ENCODE data around the gene SMAP1. TPM values are rescaled to one million over a fixed set of nuclear protein-coding genes. Genes with fewer than 3 reads are reported as not detected.

SMAP1 gene
- total RNA-seq, 1 experiment from 2014 or later, result 19.5 TPM

DNA sequence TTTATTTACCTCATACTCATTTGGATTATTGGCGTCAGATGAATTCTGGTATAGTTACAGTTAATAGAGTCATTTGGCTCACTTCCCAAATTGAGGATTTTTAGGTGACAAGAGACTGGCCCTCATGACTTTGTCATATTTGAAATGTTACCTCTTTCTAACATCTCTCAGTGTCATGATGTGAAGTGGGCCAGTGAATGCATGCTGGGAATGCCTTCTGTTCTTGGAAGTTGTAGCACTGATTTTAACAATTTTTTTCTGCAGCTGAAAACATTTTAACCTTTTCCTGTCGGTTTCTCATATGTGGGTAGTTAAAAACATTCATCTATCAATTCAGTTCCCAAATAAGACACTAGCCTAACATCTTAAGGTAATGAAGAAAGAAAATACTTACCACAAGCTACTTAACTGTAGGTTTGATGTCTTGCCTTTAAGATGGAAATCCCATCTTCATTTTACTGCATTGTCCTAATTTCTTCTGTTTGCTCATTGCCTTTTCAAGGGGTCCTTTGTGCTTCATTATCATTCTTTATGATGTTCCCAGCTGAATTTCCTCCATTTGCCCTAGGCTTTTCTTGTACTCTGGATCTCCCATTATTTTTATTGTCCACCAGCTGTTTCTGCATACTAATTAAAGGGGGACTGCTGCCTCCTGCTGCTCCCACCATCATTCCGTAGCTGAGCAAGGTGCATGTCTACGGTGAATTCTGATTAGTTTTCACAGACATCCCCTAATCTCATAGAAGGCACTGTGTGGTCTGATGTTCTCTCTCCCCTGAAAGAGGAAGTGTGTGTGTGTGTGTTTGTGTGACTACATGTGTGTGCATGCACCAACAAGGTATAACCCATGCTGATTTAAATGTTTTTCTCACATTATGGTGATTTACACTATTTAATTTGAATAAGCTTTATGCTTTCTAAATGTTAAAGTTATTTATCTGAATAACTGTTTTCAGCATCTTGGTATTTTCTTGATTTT, 179.7 kb downstream of the SMAP1 start:
- no peaks in the 10 kb centered on the region for H3K9me3 ChIP-seq (replicated peaks)
- H3K4me1 ChIP-seq (replicated peaks), result no peaks in the 10 kb centered on the region
- H3K27me3 ChIP-seq (replicated peaks), result no peaks in the 10 kb centered on the region
- no peak overlapping the region for H3K27ac ChIP-seq
- H3K36me3 ChIP-seq, result no peaks in the 10 kb centered on the region
- no peak overlapping the region for H3K4me3 ChIP-seq
- DNase-seq (ENCODE audit: low read depth in 1 of 2, low spot score in 2 of 2), result no peak

DNA sequence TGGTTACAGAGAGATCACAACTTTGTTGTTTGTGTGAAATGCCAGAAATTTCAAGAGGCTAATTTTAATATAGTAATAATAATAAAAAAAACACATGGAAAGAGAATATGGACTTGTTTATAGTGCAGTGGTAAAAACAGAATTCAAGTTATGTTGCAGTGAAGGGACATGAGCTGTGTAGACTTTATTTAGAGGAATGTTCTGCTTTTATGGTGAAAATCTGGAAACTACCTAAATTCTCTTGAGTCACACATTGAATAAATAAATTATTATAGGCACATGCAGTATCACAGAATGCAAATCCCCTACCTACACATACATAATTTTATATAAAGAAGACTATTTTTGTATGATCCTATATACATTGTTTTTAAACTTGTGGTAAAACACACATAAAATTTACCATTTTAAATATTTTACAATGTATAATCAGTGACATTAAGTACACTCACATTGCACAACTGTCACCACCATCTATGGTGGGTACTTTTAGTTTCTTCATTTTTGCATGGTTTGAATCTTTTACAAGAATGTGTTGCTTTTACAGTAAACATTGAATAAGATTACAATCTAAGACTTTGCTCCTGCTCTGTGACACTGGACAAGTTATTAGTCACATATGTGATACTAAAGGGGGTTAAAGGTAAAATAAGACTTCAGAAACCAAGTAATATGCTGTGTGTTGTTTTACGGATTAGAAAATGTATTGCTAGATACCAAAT, 181.8 kb downstream of the SMAP1 start:
- no peak for DNase-seq (ENCODE audit: low read depth in 1 of 2, low spot score in 2 of 2)
- Histone ChIP-seq H3K4me1 (replicated peaks) (no peaks in the 10 kb centered on the region), H3K4me3 (no peak overlapping the region), H3K27ac (no peak overlapping the region), H3K36me3 (no peaks in the 10 kb centered on the region), H3K9me3 (replicated peaks) (no peaks in the 10 kb centered on the region), H3K27me3 (replicated peaks) (no peaks in the 10 kb centered on the region)

DNA sequence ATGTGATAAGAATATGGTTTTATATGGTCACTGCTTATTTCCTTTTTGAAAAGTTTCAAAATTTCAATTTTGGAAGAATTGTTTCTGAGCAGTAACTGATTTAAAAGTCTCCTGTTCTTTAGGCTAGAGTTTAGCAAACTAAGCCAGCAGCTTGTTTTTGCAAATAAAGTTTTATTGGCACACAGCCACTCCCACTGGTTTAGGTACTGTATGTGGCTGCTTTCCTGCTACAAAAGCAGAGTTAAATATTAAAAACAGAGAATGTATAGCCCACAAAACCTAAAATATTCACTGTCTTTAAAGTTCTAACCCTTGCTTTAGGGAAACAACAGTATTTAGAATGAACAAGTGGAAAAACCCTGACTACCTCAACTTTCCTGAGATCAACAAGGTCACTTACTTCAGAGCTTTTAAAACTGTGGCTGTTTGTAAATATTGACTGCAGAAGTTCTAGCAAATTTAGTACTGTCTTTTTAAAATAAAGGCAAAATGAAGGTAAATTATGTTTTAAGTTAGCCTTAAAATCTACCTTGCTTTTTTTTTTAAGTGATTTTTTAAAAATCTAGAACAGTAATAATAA, 185.1 kb downstream of the SMAP1 start:
- Histone ChIP-seq H3K27ac (no peak overlapping the region), H3K4me3 (no peak overlapping the region), H3K9me3 (replicated peaks) (no peaks in the 10 kb centered on the region), H3K27me3 (replicated peaks) (no peaks in the 10 kb centered on the region), H3K4me1 (replicated peaks) (no peaks in the 10 kb centered on the region), H3K36me3 (no peaks in the 10 kb centered on the region; the same call in 1 of the 2 replicates)
- no peak for DNase-seq (ENCODE audit: low read depth in 1 of 2, low spot score in 2 of 2)

DNA sequence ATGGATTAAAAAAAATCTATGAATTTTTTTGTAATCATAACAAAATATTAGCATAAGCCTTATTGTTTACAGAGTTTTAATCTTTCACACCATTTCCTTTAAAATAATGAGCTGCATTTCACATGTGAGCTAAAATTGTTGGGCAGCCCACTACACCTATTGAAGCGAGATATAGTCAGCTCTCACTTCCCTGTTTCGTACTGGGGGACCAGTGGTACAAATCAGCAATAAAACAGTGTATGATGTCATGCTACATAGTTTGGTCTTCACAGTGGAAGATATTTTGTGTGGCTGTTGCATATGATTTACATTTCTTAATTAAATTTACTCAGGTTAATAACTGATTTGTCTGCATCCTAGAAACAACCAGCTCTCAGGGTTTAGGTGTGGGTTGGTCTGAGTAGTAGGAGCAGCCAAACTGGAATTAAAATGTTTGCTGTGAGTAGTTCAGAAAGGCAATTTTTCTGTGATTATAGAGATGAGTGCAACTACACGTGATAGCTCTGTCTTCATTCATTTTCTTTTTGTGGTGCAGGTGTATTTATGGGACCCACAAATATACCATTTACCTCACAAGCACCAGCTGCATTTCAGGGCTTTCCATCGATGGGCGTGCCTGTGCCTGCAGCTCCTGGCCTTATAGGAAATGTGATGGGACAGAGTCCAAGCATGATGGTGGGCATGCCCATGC, 189.8 kb downstream of the SMAP1 start:
- no peak for DNase-seq (ENCODE audit: low read depth in 1 of 2, low spot score in 2 of 2)
- H3K27me3 ChIP-seq (replicated peaks), result no peaks in the 10 kb centered on the region
- no peak overlapping the region for H3K4me3 ChIP-seq
- H3K4me1 ChIP-seq (replicated peaks), result no peaks in the 10 kb centered on the region
- H3K9me3 ChIP-seq (replicated peaks), result no peaks in the 10 kb centered on the region
- H3K36me3 ChIP-seq, result no peaks in the 10 kb centered on the region; the same call in 1 of the 2 replicates
- H3K27ac ChIP-seq, result no peak overlapping the region

DNA sequence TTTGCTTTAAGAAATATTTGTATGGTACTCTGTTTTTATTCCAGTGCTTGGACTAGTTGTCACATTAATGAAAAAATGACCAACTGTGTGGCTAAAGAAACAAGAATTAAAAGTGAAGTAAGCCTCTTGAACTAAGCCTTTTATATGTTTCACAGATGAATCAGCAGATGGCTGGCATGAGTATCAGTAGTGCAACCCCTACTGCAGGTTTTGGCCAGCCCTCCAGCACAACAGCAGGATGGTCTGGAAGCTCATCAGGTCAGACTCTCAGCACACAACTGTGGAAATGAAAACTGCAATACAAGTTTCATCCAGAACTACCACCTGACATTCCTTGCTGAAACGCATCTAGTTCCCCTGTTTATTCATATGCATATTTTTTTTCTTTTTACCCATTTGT, 192.4 kb downstream of the SMAP1 start:
- no peak for DNase-seq (ENCODE audit: low read depth in 1 of 2, low spot score in 2 of 2)
- Histone ChIP-seq H3K27me3 (replicated peaks) (no peaks in the 10 kb centered on the region), H3K9me3 (replicated peaks) (no peaks in the 10 kb centered on the region), H3K36me3 (no peaks in the 10 kb centered on the region; the same call in 1 of the 2 replicates), H3K27ac (no peak overlapping the region), H3K4me3 (no peak overlapping the region), H3K4me1 (replicated peaks) (no peaks in the 10 kb centered on the region)

DNA sequence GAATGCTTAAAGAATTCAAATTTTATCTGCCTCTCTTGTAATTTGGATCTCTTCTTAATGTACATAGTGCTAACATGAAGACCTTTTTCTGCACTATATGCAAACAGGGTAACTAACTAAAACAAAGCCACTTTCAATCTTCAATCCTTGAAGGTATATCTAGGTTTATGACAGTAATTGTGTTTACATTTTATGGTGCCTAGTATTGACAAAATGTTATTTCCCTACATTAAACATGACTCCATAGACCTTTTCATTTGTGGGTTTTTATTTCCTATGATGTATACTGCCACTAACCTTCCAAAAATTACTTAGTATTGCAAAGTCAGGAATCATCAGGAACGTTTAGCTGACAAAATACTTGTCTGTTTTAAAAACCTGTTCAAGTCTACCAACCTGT, 193.2 kb downstream of the SMAP1 start:
- DNase-seq (ENCODE audit: low read depth in 1 of 2, low spot score in 2 of 2), result no peak
- no peak overlapping the region for H3K4me3 ChIP-seq
- no peak overlapping the region for H3K27ac ChIP-seq
- H3K4me1 ChIP-seq (replicated peaks), result no peaks in the 10 kb centered on the region
- H3K27me3 ChIP-seq (replicated peaks), result no peaks in the 10 kb centered on the region
- H3K9me3 ChIP-seq (replicated peaks), result no peaks in the 10 kb centered on the region
- H3K36me3 ChIP-seq, result no peaks in the 10 kb centered on the region; the same call in 1 of the 2 replicates

DNA sequence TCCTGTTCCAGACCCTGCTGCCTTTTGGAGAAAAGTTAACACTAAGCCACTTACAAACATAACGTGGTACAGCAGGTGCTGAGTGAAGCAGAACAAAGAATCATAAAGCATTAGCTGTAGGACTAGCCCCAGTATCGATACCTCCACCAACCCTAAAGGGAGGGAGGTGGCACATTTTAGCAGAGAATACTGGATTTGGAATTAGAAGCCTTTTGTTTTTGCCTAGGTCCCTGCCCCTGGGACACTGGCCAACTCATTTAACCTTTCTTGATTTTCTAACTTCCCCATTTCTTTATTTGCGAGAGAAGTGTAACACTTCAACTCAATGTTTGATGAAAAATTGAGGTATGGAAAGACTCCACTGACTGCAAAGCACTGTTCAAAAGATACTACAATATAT, 195.7 kb downstream of the SMAP1 start:
- Histone ChIP-seq H3K4me3 (no peak overlapping the region), H3K27ac (no peak overlapping the region)

DNA sequence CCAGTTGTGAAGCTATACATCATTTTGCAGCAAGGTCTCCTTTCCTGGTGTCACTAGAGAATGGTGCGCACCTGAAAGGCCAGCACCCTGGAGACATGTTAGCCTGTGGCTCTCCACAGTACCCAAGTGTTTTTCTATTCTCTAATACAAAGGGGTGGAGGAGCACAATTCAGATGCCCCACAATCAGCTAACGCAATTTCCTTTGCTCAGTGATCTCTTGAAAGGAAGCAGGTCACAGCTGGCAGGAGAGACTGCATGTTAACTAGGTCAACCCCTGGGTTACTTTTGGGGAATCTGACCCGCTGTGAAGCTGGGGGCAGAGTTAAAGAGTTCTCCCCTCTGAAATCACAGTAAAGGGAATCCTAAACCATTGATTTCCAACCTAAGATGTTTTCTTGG, 196.7 kb downstream of the SMAP1 start:
- H3K4me3 ChIP-seq, result no peak overlapping the region

More for the DNA sequence above, 195.7 kb downstream of the SMAP1 start:
- H3K36me3 ChIP-seq, result no peaks in the 10 kb centered on the region
- H3K4me1 ChIP-seq (replicated peaks), result no peaks in the 10 kb centered on the region
- DNase-seq (ENCODE audit: low read depth in 1 of 2, low spot score in 2 of 2), result no peak
- no peaks in the 10 kb centered on the region for H3K27me3 ChIP-seq (replicated peaks)
- no peaks in the 10 kb centered on the region for H3K9me3 ChIP-seq (replicated peaks)

DNA sequence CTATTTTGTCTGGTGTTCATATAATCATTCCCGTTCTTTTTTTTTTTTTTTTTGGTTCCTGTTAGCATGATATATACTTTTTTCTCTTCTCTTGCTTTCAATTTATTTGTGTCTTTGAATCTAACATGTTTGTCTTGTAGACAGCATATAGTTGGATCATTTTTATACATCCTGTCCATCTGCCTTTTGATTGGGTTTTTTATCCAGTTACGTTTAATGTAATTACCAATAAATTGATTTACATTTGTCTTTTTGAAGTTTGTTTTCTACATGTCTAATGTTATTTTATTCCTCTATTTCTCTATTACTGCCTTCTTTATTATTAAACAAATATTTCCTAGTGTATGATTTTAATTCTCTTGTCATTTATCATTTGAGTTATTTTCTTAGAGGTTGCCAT, 204.8 kb downstream of the SMAP1 start:
- Histone ChIP-seq H3K9me3 (replicated peaks) (no peaks in the 10 kb centered on the region), H3K36me3 (no peaks in the 10 kb centered on the region), H3K4me3 (no peak overlapping the region), H3K27me3 (replicated peaks) (no peaks in the 10 kb centered on the region), H3K4me1 (replicated peaks) (no peaks in the 10 kb centered on the region), H3K27ac (no peak overlapping the region)
- no peak for DNase-seq (ENCODE audit: low read depth in 1 of 2, low spot score in 2 of 2)

More for the DNA sequence above, 196.7 kb downstream of the SMAP1 start:
- no peaks in the 10 kb centered on the region for H3K36me3 ChIP-seq
- no peaks in the 10 kb centered on the region for H3K4me1 ChIP-seq (replicated peaks)
- no peaks in the 10 kb centered on the region for H3K27me3 ChIP-seq (replicated peaks)
- no peak overlapping the region for H3K27ac ChIP-seq
- no peaks in the 10 kb centered on the region for H3K9me3 ChIP-seq (replicated peaks)
- DNase-seq (ENCODE audit: low read depth in 1 of 2, low spot score in 2 of 2), result no peak

DNA sequence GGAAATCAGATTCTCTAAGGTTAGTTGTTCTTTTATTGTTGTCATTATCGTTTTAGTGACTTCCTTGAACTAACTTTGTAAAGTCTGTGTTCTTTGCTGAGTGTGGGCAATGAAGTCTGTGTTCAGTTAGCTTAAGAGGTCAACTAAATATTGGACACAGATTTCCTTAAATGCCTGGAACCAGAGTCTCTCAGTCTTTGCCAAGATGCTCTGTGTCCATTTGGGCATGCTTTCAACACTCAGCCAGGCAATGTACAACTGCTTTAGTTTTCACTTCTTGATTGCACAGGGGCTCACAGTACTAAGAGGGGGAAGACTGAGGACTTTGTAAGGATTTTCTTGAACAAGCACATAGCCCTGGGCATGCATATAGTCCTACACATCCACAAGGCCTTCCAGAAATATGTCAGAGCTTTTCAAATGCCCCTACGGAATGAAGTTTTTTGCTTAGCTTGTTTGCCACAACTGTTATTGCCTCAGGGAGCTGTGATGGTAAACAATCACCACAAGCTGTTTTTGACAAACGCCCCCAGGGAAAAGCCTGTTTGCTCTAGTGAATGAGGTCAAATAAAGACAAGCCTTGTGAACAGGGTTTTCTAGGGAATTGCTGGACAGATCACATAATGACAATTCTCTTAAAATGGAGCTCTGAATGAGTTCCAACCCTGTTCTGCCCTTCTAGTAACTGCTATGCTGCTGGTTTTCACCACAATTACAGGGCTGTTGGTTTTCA, 206.7 kb downstream of the SMAP1 start:
- Histone ChIP-seq H3K9me3 (replicated peaks) (no peaks in the 10 kb centered on the region), H3K4me1 (replicated peaks) (no peaks in the 10 kb centered on the region), H3K27me3 (replicated peaks) (no peaks in the 10 kb centered on the region), H3K4me3 (no peak overlapping the region), H3K27ac (no peak overlapping the region), H3K36me3 (no peaks in the 10 kb centered on the region)
- no peak for DNase-seq (ENCODE audit: low read depth in 1 of 2, low spot score in 2 of 2)

DNA sequence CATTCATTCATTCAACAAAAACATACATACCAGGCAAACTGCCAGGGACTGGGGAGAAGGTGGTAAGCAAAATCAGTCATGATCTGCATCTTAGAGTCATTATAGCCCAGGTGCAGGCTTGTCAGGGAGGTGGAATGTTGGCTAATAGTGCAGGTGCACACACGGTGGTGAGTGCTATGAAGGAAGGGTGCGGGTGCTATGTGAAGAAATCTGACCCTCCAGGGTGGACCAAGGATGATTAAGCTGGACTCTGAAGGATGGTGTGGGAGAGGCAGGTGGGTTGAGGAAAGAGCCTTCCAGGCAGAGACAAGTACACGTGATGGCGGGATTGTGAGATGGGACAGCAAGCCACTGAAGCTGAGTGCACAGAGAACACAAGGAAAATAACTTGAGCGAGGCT, 211.8 kb downstream of the SMAP1 start:
- H3K9me3 ChIP-seq (replicated peaks), result no peaks in the 10 kb centered on the region
- no peak for DNase-seq (ENCODE audit: low read depth in 1 of 2, low spot score in 2 of 2)
- H3K27me3 ChIP-seq (replicated peaks), result no peaks in the 10 kb centered on the region
- H3K4me3 ChIP-seq, result no peak overlapping the region
- no peak overlapping the region for H3K27ac ChIP-seq
- H3K4me1 ChIP-seq (replicated peaks), result no peaks in the 10 kb centered on the region
- H3K36me3 ChIP-seq, result no peaks in the 10 kb centered on the region

DNA sequence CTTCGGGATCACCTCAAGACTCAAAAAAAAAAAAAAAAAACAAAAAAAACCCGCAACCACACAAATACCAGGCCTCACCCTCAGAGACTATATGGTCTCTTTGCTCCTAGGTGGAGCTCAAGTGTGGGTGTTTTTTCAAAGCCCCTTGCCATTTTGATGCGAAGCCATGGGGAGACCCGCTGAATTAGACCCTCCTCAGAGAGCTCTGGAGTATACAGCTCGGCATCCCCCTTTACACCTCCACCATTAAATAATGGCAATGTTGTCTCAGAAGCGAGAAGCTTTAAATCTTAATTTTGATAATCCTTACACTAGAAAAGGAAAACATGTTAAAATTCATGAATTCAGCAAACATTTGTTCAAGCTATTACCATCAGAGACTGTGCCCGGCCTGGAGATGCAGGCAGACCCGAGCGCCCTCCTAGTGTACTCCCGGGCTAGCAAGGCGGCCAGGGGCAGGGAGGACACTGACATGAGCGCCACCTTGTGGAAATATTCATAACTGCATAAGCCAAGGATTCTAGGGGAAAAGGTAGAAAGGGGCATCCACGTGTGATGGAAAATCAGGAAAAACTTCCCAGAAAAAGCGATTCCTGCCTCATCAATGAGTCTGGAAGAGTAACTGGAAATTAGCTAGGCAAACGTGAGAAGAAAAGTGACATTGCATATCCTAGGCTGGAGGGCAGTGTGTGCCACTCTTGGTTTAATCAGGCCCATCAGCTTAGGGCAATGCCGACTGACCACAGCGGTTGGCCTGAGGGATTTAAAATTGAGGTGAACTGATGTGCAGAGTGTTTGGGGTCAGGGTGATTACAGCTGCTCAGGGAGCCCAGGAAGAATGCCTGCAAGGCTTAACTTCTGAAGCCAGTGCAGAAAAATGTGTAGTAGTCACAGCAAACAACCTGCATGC, 216.6 kb downstream of the SMAP1 start:
- Histone ChIP-seq H3K36me3 (no peaks in the 10 kb centered on the region), H3K9me3 (replicated peaks) (0 out of 2 replicates have a peak, but pooled peaks cover 2% of the 10 kb centered on the region), H3K27me3 (replicated peaks) (no peaks in the 10 kb centered on the region), H3K27ac (no peak overlapping the region), H3K4me3 (no peak overlapping the region), H3K4me1 (replicated peaks) (no peaks in the 10 kb centered on the region)
- DNase-seq (ENCODE audit: low read depth in 1 of 2, low spot score in 2 of 2), result peak; percentile 58 to 65
